ENCODE data around the gene MEX3B. TPM values are rescaled to one million over a fixed set of nuclear protein-coding genes. Genes with fewer than 3 reads are reported as not detected.
"Not testable (repeated sequence)": the region's sequence is repeated elsewhere in the genome, so short reads cannot be mapped to it uniquely, and the experiment has no call there.

Gene MEX3B
- total RNA-seq, 1 donor from 2014 or later: 4.0 TPM

- intact Hi-C loops (cut with DNase I): not testable (repeated sequence)
Measured at GRCh38 chr15:82028163-82028562, 17.7 kb downstream of the MEX3B start.

GRCh38 chr15:82021992-82022391 is 23.8 kb downstream of the MEX3B start:
- DNase-seq (ENCODE audit: missing footprints) (no peak), ATAC-seq (peak; percentile 70)
- intact Hi-C loops (cut with DNase I): no loop called here

More at GRCh38 chr15:82028163-82028562, 17.7 kb downstream of the MEX3B start:
- DNase-seq (ENCODE audit: missing footprints); ATAC-seq: not testable (repeated sequence)

GRCh38 chr15:82020625-82021394 is 25.0 kb downstream of the MEX3B start:
- intact Hi-C loops (cut with DNase I): no loop called here
- DNase-seq (ENCODE audit: missing footprints) (no peak), ATAC-seq (no peak)

DNA sequence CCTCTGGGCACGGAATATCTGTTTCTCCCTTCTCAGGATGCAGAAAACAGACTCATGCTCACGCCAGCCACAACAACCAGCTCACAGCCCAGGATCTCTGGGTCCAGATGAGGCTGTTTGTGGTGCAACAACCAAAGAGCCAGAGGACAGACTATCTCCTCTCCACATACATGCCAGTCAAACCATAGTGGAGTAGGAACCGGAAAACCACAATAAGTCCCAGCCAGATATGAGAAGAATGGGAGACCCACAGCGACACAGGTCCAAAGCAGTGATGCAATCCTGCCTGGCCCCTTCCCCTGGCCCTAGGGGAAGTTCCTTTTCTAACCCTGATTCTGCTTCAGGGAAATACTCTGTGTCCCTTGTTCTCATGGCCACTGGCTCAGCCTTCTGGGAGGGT is 27.6 kb downstream of the MEX3B start:
- DNase-seq (ENCODE audit: missing footprints) (no peak), ATAC-seq (no peak)
- intact Hi-C loops (cut with DNase I): no loop called here

- intact Hi-C loops (cut with DNase I): no loop called here
- no peak for DNase-seq (ENCODE audit: missing footprints)
- ATAC-seq: no peak
Measured at GRCh38 chr15:82017656-82018055, 28.2 kb downstream of the MEX3B start.

GRCh38 chr15:82014989-82015388 is 30.8 kb downstream of the MEX3B start:
- DNase-seq (ENCODE audit: missing footprints): no peak
- no peak for ATAC-seq
- intact Hi-C loops (cut with DNase I): no loop called here

DNA sequence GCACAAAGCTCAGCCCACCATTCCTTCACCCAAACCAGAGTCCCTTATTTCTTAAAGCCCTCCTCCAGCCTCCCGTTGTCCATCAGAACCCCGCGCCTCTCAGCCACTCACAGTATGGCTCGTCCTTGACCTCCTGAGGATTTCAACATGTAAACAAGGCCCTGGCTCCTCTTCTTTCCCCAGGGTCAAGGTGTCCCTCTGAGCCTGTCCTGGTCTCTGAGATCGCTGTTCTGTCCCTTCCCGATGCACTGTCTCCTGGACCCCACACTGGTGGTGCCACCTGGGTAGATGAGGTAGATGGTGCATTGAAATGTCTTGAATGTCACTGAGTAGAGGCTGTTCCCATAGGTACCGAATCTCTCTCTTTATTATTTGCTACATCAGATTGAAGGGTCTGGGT is 32.9 kb downstream of the MEX3B start:
- no peak for DNase-seq (ENCODE audit: missing footprints)
- intact Hi-C loops (cut with DNase I): no loop called here
- ATAC-seq: no peak

DNA sequence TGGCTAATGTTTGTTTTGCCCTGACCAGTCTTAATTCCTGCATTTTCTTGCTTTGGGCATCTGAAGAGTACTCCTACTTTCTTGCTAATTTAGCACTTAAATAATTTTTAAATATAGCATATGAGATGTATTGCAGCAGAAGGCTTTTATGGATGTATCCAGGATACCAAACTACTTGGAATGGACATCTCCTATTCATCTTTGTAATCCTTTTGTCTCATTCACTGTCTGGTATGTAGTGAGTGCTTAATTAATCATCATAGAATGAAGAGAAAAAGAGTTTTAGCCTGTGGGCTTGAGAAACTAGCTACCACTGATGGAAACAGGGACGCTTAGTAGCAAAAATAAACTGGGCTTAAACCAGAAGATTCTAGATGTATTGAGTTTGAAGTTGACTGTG is 40.6 kb downstream of the MEX3B start:
- no peak for ATAC-seq
- no peak for DNase-seq (ENCODE audit: missing footprints)
- intact Hi-C loops (cut with DNase I): no loop called here

DNA sequence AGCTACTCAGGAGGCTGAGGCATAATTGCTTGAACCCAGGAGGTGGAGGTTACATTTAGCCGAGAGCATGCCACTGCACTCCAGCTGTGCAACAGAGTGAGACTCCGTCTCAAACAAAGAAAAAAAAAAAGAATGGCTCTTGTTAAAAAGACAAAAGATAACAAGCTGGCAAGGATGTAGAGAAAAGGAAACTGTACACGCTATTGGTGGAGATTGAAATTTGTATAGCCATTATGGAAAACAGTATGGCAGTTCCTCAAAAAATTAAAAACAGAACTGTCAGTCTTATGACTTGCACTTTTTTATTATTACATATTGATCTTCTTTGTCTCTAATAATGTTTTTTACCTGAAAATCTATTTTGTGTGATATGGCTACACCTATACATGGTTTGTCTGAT is 41.9 kb downstream of the MEX3B start:
- no peak for DNase-seq (ENCODE audit: missing footprints)
- intact Hi-C loops (cut with DNase I): no loop called here

DNA sequence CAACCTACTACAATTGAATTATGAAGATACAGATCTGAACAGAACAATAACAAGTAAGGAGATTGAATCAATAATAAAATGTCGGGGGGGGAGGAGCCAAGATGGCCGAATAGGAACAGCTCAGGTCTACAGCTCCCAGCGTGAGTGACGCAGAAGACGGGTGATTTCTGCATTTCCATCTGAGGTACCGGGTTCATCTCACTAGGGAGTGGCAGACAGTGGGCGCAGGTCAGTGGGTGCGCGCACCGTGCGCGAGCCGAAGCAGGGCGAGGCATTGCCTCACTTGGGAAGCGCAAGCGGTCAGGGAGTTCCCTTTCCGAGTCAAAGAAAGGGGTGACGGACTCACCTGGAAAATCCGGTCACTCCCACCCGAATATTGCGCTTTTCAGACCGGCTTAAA is 50.7 kb downstream of the MEX3B start:
- DNase-seq (ENCODE audit: missing footprints); intact Hi-C loops (cut with DNase I); ATAC-seq: not testable (repeated sequence)

More for the DNA sequence above, 41.9 kb downstream of the MEX3B start:
- no peak for ATAC-seq

GRCh38 chr15:81992523-81992922 is 53.3 kb downstream of the MEX3B start:
- intact Hi-C loops (cut with DNase I): no loop called here
- no peak for ATAC-seq
- DNase-seq (ENCODE audit: missing footprints): no peak

Other genes with a start within 250 kb of the MEX3B start
- gene EFL1, start 216.7 kb upstream of the MEX3B start, total RNA-seq: 16.9 TPM
- gene SAXO2, start 216.8 kb upstream of the MEX3B start, total RNA-seq: 2.2 TPM